ENCODE results near the gene MRE11. TPM values are rescaled to one million over a fixed set of nuclear protein-coding genes. Genes with fewer than 3 reads are reported as not detected.
"Not testable (repeated sequence)": the region's sequence is repeated elsewhere in the genome, so short reads cannot be mapped to it uniquely, and the experiment has no call there.

The MRE11 gene
- polyA plus RNA-seq, 1 of the 3 experiments (the other 2 are of a cell fraction): 2.8 TPM

DNA sequence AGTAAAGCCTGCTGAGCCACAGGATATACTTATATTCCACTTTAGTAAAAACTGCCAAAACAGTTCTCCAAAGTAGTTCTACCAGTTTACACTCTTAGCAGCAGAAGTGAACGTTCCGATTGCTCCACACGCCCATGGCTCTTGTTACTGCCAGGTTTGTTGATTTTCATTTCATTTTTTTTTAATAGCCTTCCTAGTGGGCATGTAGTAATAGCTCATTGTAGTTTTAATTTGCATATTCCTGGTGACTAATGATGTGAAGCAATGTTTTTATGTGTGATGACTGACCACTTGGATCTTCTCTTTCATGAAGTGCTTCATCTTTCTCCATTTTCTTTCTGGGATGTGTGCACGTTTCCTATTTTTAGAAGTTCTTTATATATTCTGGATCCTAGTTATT is 13.8 kb upstream of the MRE11 start:
- WGBS (ENCODE audit: low lambda C conversion rate): 89% methylated on average over 4 of the region's 4 CpGs
- Histone ChIP-seq H3K9ac (no peak overlapping the region), H3K9me3 (no peaks in the 10 kb centered on the region), H3K36me3 (replicated peaks in 1 of 2; ENCODE audit: control insufficient read depth in 1 of 2, insufficient read depth in 2 of 2, low read length in 1 of 2) (no peaks in the 10 kb centered on the region), H2AFZ (ENCODE audit: low read depth) (no peak overlapping the region), H4K20me1 (ENCODE audit: insufficient read depth) (no peaks in the 10 kb centered on the region), H3K4me1 (ENCODE audit: control insufficient read depth in 1 of 2, insufficient read depth in 2 of 2, low read depth in 1 of 2, low read length in 1 of 2) (peaks cover 0 to 4% of the 10 kb centered on the region in 2 experiments; a peak in 1 of 4 replicates), H3K9me2 (no peaks in the 10 kb centered on the region), H3F3A (replicated peaks; ENCODE audit: insufficient read depth) (no peaks in the 10 kb centered on the region), H3K79me2 (ENCODE audit: insufficient read depth) (no peaks in the 10 kb centered on the region), H3K4me2 (no peak overlapping the region), H3K27me3 (ENCODE audit: insufficient read depth) (no peaks in the 10 kb centered on the region), H3K27ac (ENCODE audit: low read depth in 2 of 2, low read length in 1 of 2) (no peak overlapping the region), H3K4me3 (ENCODE audit: low read depth in 2 of 2, low read length in 1 of 2) (no peak overlapping the region)
- ChIA-PET POLR2A (no interaction called here), CTCF (interaction anchor here (1.7 to 3.1 kb wide), 2 partner anchors 12 to 612 kb away, joined by 5 to 17 read pairs; no protein-coding TSS in a partner anchor)
- no peak for DNase-seq
- TF ChIP-seq YY1 (IDR thresholded peaks at IDR 0.05; ENCODE audit: low read depth) (no peak), FOXJ3 (CRISPR knock-in tag; IDR thresholded peaks at IDR 0.05) (no peak), PBX3 (IDR thresholded peaks at IDR 0.05) (no peak), ELF1 (IDR thresholded peaks at IDR 0.05) (no peak), TAF1 (IDR thresholded peaks at IDR 0.05; ENCODE audit: borderline replicate concordance, low read depth, low read length) (no peak), FOSL2 (IDR thresholded peaks at IDR 0.05; ENCODE audit: borderline replicate concordance, low read depth) (no peak), RFX5 (IDR thresholded peaks at IDR 0.05; ENCODE audit: low read length) (no peak)

- H3K9me2 ChIP-seq; H2AFZ ChIP-seq (ENCODE audit: low read depth); DNase-seq; H3K27ac ChIP-seq (ENCODE audit: low read depth in 2 of 2, low read length in 1 of 2); H3K4me1 ChIP-seq (ENCODE audit: control insufficient read depth in 1 of 2, insufficient read depth in 2 of 2, low read depth in 1 of 2, low read length in 1 of 2); H4K20me1 ChIP-seq (ENCODE audit: insufficient read depth); POLR2A ChIA-PET; H3K36me3 ChIP-seq (replicated peaks in 1 of 2; ENCODE audit: control insufficient read depth in 1 of 2, insufficient read depth in 2 of 2, low read length in 1 of 2); H3K79me2 ChIP-seq (ENCODE audit: insufficient read depth); H3K4me3 ChIP-seq (ENCODE audit: low read depth in 2 of 2, low read length in 1 of 2); H3F3A ChIP-seq (replicated peaks; ENCODE audit: insufficient read depth); H3K27me3 ChIP-seq (ENCODE audit: insufficient read depth); H3K4me2 ChIP-seq; H3K9me3 ChIP-seq; H3K9ac ChIP-seq: not testable (repeated sequence)
- CTCF ChIA-PET: interaction anchor here (3.1 kb wide), 1 partner anchor 611 kb away, joined by 17 read pairs; no protein-coding TSS in a partner anchor
- WGBS (ENCODE audit: low lambda C conversion rate): 50% methylated on average over 5 of the region's 5 CpGs
Measured at GRCh38 chr11:94506513-94506912, 12.9 kb upstream of the MRE11 start.

DNA sequence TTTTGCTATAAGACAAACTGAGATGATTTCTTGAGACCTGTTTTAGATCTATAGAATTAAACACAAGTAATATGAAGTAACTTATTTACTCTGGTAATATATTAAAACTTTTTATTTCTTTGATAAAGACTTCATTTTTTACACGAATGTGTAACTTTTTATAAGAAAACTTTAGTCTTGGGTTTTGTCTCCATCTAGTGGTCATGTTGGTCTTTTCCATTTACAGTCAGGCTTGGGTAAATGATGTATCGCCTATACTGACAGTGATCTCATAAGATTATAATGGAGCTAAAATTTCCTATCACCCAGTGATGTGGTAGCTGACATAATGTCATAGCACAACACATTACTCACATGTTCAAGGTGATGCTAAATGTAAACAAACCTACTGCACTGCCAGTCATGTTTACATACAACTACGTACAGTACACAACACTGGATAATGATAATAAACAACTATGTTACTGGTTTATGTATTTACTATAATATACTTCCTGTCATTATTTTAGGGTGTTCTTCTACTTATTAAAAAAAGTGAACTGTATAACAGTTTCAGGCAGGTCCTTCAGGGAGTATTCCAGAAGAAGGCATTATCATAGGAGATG is 11.1 kb upstream of the MRE11 start:
- no peaks in the 10 kb centered on the region for H3K9me3 ChIP-seq
- no peak overlapping the region for H3K9ac ChIP-seq
- no peaks in the 10 kb centered on the region for H3K27me3 ChIP-seq (ENCODE audit: insufficient read depth)
- peaks cover 0 to 10% of the 10 kb centered on the region in 2 experiments for H3K36me3 ChIP-seq (replicated peaks in 1 of 2; ENCODE audit: control insufficient read depth in 1 of 2, insufficient read depth in 2 of 2, low read length in 1 of 2)
- 16% methylated on average over 3 of the region's 3 CpGs for WGBS (ENCODE audit: low lambda C conversion rate)
- no peaks in the 10 kb centered on the region for H3K4me1 ChIP-seq (ENCODE audit: control insufficient read depth in 1 of 2, insufficient read depth in 2 of 2, low read depth in 1 of 2, low read length in 1 of 2)
- ChIA-PET POLR2A (no interaction called here), CTCF (interaction anchor here (0.6 to 1.5 kb wide), 19 partner anchors 8 to 1270 kb away, joined by 3 to 14 read pairs (median 4); partner anchors contain the start of genes ANKRD49, MRE11 and PANX1)
- no peak overlapping the region for H3K27ac ChIP-seq (ENCODE audit: low read depth in 2 of 2, low read length in 1 of 2)
- H3K4me3 ChIP-seq (ENCODE audit: low read depth in 2 of 2, low read length in 1 of 2): no peak overlapping the region
- no peaks in the 10 kb centered on the region for H4K20me1 ChIP-seq (ENCODE audit: insufficient read depth)
- H3K4me2 ChIP-seq: no peak overlapping the region
- no peak overlapping the region for H2AFZ ChIP-seq (ENCODE audit: low read depth)
- H3K9me2 ChIP-seq: no peaks in the 10 kb centered on the region
- no peaks in the 10 kb centered on the region for H3K79me2 ChIP-seq (ENCODE audit: insufficient read depth)
- peak; percentile 52 for DNase-seq
- TF ChIP-seq CTCF (IDR thresholded peaks at IDR 0.05) (peak; percentile 85), SMC3 (IDR thresholded peaks at IDR 0.05; ENCODE audit: low read depth, low read length) (peak; percentile 54), RAD21 (IDR thresholded peaks at IDR 0.05; ENCODE audit: low read length) (peak; percentile 78), TEAD4 (IDR thresholded peaks at IDR 0.05; ENCODE audit: borderline replicate concordance, insufficient read depth) (no peak)
- H3F3A ChIP-seq (replicated peaks; ENCODE audit: insufficient read depth): peaks cover 6% of the 10 kb centered on the region
